B cell (primary cell): ENCODE data around the gene CHCHD6. TPM values are rescaled to one million over a fixed set of nuclear protein-coding genes. Genes with fewer than 3 reads are reported as not detected.

Experiments
- ATAC-seq: fragments of 200-7000 bp; cut with Tn5 transposase; one replicate; pipeline ENCODE4 v1.10.0; 2021; ENCODE audit warnings: low read depth, mild to moderate bottlenecking, moderate number of reproducible peaks, moderate library complexity
- CTCF ChIA-PET: fragments of 350-600 bp; sonication (Branson Sonifier 250); formaldehyde crosslinking; loops from one replicate; lab custom pipeline; 2021; ENCODE audit warnings: antibody characterized with exemption, inconsistent platforms; lab: Charles Lee
- POLR2A ChIA-PET: fragments of 350-600 bp; sonication (Branson Sonifier 250); formaldehyde crosslinking; loops from one replicate; lab custom pipeline; 2021; ENCODE audit warnings: antibody characterized with exemption; lab: Charles Lee
- DNase-seq: peaks from one replicate; pipeline ENCODE4 v3.0.0; 2013
- H2AFZ ChIP-seq: 2 replicates; pipeline ENCODE4 v1.6.1; 2012; ENCODE audit warnings: mild to moderate bottlenecking, low read depth, low read length; ENCODE audit not compliant: insufficient read depth, poor library complexity, severe bottlenecking
- H3K27ac ChIP-seq, 2 donors: 1 replicate in 1 of 2; 2 replicates in 1 of 2; pipeline ENCODE4 v1.5.1; 2012 to 2013; ENCODE audit warnings: low read length in 2 of 2, mild to moderate bottlenecking in 2 of 2, moderate library complexity in 1 of 2
- H3K27me3 ChIP-seq, 4 experiments: fragments of 200-600 bp in 1 of 4; sonication (generic) in 1 of 4; replicated peaks in 1 of 4; 1 replicate in 2 of 4; 2 replicates in 2 of 4; pipeline versions ENCODE4 v1.6.1 to v1.7.0; 2013 to 2016; ENCODE audit warnings: low read length in 3 of 4, mild to moderate bottlenecking in 2 of 4, mixed read lengths in 1 of 4, moderate library complexity in 1 of 4; ENCODE audit not compliant: insufficient read depth in 4 of 4, control insufficient read depth in 3 of 4; ENCODE audit errors: control extremely low read depth in 1 of 4
- H3K36me3 ChIP-seq, 2 experiments: replicated peaks in 1 of 2; 1 replicate in 1 of 2; 2 replicates in 1 of 2; pipeline versions ENCODE4 v1.6.1 to v1.7.1; 2013; ENCODE audit warnings: low read length in 1 of 2; ENCODE audit not compliant: insufficient read depth in 2 of 2, control insufficient read depth in 1 of 2; ENCODE audit errors: control extremely low read depth in 1 of 2, extremely low read depth in 1 of 2
- H3K4me1 ChIP-seq, 2 donors: fragments of 200-600 bp in 1 of 2; sonication (generic) in 1 of 2; 1 replicate in 1 of 2; 2 replicates in 1 of 2; pipeline versions ENCODE4 v1.5.1 to v1.6.1; 2013 to 2017; ENCODE audit warnings: low read length in 2 of 2; ENCODE audit not compliant: control insufficient read depth in 2 of 2, insufficient read depth in 2 of 2
- H3K4me2 ChIP-seq: replicated peaks from 2 replicates; pipeline ENCODE3; 2012; ENCODE audit warnings: mild to moderate bottlenecking, low read depth, low read length; ENCODE audit not compliant: poor library complexity, severe bottlenecking
- H3K4me3 ChIP-seq, 5 experiments: fragments of 200-600 bp in 1 of 5; sonication (generic) in 1 of 5; 1 replicate in 3 of 5; 2 replicates in 2 of 5; pipeline versions ENCODE4 v1.5.1 to v1.7.0; 2011 to 2016; ENCODE audit warnings: low read length in 4 of 5, mild to moderate bottlenecking in 4 of 5, low read depth in 2 of 5, control low read depth in 1 of 5, moderate library complexity in 1 of 5; ENCODE audit not compliant: insufficient read depth in 1 of 5; ENCODE audit errors: control extremely low read depth in 1 of 5, extremely low read depth in 1 of 5
- H3K79me2 ChIP-seq: fragments of 200-600 bp; sonication (generic); one replicate; pipeline ENCODE4 v1.6.0; 2016; ENCODE audit warnings: low read length; ENCODE audit not compliant: control insufficient read depth, insufficient read depth
- H3K9ac ChIP-seq: fragments of 200-600 bp; sonication (generic); 2 replicates; pipeline ENCODE4 v1.6.1; 2017; ENCODE audit warnings: mild to moderate bottlenecking, low read length, moderate library complexity
- H3K9me3 ChIP-seq, 3 donors: one replicate each; pipeline versions ENCODE4 v1.6.1 to v1.7.1; 2013; ENCODE audit warnings: low read length in 2 of 3; ENCODE audit not compliant: control insufficient read depth in 2 of 3, insufficient read depth in 1 of 3; ENCODE audit errors: control extremely low read depth in 1 of 3
- H4K20me1 ChIP-seq: 2 replicates; pipeline ENCODE4 v1.6.0; 2012; ENCODE audit warnings: mild to moderate bottlenecking, low read length; ENCODE audit not compliant: insufficient read depth, control insufficient read depth, poor library complexity, severe bottlenecking
- H3K27ac Mint-ChIP-seq: one replicate; pipeline ENCODE4 v1.8.0; 2021; ENCODE audit warnings: mixed read lengths
- H3K27me3 Mint-ChIP-seq: one replicate; pipeline ENCODE4 v1.8.0; 2021; ENCODE audit warnings: mixed read lengths
- H3K4me1 Mint-ChIP-seq: one replicate; pipeline ENCODE4 v1.8.0; 2021; ENCODE audit warnings: mixed read lengths
- H3K4me3 Mint-ChIP-seq: one replicate; pipeline ENCODE4 v1.8.0; 2021; ENCODE audit warnings: mixed read lengths
- H3K9me3 Mint-ChIP-seq: one replicate; pipeline ENCODE4 v1.8.0; 2022; ENCODE audit warnings: mixed read lengths; ENCODE audit not compliant: insufficient read depth
- CTCF ChIP-seq: fragments of 200-600 bp; IDR thresholded peaks from one replicate; pipeline ENCODE4 v1.8.0; 2022; ENCODE audit warnings: antibody characterized with exemption, mild to moderate bottlenecking
- EZH2 ChIP-seq: IDR thresholded peaks from 2 replicates; pipeline ENCODE4 v1.6.1; 2012; ENCODE audit warnings: borderline replicate concordance, low read depth, mild to moderate bottlenecking, moderate library complexity, low read length; ENCODE audit not compliant: insufficient read depth, poor library complexity, severe bottlenecking
- WGBS: methylation state at CpG from one replicate; pipeline ENCODE4 v1.1.5; 2013; ENCODE audit warnings: missing lambda C conversion rate; ENCODE audit not compliant: insufficient coverage; 5-methylcytosine and 5-hydroxymethylcytosine counted together
- intact Hi-C: fragments of 100-400 bp; cut with micrococcal nuclease; formaldehyde crosslinking; loops from one replicate; pipeline ENCODE4 v1.10.0; 2022
- polyA plus RNA-seq: library from polyadenylated mRNA; depleted of rRNA; stranded (reverse); fragments of >200 nt; gene quantifications from 2 replicates; pipeline ENCODE4 v1.2.3, GENCODE V29; 2012
- total RNA-seq, 2 donors: library from RNA; stranded (reverse); fragments of 120-200 nt in 1 of 2; gene quantifications; 1 replicate in 1 of 2; 2 replicates in 1 of 2; pipeline versions ENCODE4 v1.2.3 to v1.2.4, GENCODE V29; 2013 to 2022

CHCHD6 gene
- total and polyA plus RNA-seq, 2 donors (not counting 1 experiment from before 2014, with no cell fraction given): 8.0 to 13.5 TPM

- TF ChIP-seq CTCF (no peak), EZH2 (no peak)
- WGBS: 100% methylated on average over 4 of the region's 4 CpGs
- POLR2A ChIA-PET: no interaction called here
These were observed 151.3 kb downstream of the CHCHD6 start for GRCh38 chr3:126855374-126855773.

GRCh38 chr3:126857928-126858327, 153.9 kb downstream of the CHCHD6 start:
- intact Hi-C loops: no loop called here

More at GRCh38 chr3:126855374-126855773, 151.3 kb downstream of the CHCHD6 start:
- DNase-seq: no peak
- CTCF ChIA-PET: no interaction called here
- no peak overlapping the region for H3K4me3 Mint-ChIP-seq
- ATAC-seq: no peak
- Histone ChIP-seq H2AFZ (no peak overlapping the region), H3K9me3 (no peaks in the 10 kb centered on the region), H3K4me1 (no peaks in the 10 kb centered on the region), H3K4me2 (no peak overlapping the region), H3K4me3 (no peak overlapping the region), H3K9ac (no peak overlapping the region), H3K79me2 (no peaks in the 10 kb centered on the region), H4K20me1 (no peaks in the 10 kb centered on the region), H3K27me3 (no peaks in the 10 kb centered on the region), H3K36me3 (no peaks in the 10 kb centered on the region), H3K27ac (no peak overlapping the region)
- no peaks in the 10 kb centered on the region for H3K9me3 Mint-ChIP-seq
- H3K4me1 Mint-ChIP-seq: no peaks in the 10 kb centered on the region
- H3K27ac Mint-ChIP-seq: no peak overlapping the region
- intact Hi-C loops: no loop called here
- H3K27me3 Mint-ChIP-seq: no peaks in the 10 kb centered on the region

More at GRCh38 chr3:126857928-126858327, 153.9 kb downstream of the CHCHD6 start:
- Mint-ChIP-seq H3K4me1 (no peaks in the 10 kb centered on the region), H3K27ac (no peak overlapping the region), H3K9me3 (no peaks in the 10 kb centered on the region), H3K4me3 (no peak overlapping the region), H3K27me3 (no peaks in the 10 kb centered on the region)
- Histone ChIP-seq H4K20me1 (no peaks in the 10 kb centered on the region), H3K79me2 (no peaks in the 10 kb centered on the region), H3K36me3 (no peaks in the 10 kb centered on the region), H3K4me1 (no peaks in the 10 kb centered on the region), H3K27ac (no peak overlapping the region), H2AFZ (no peak overlapping the region), H3K9ac (no peak overlapping the region), H3K27me3 (no peaks in the 10 kb centered on the region), H3K4me3 (no peak overlapping the region), H3K9me3 (no peaks in the 10 kb centered on the region), H3K4me2 (no peak overlapping the region)
- ChIA-PET POLR2A (no interaction called here), CTCF (no interaction called here)
- WGBS: 97% methylated on average over 4 of the region's 6 CpGs
- ATAC-seq (no peak), DNase-seq (no peak)
- TF ChIP-seq CTCF (no peak), EZH2 (no peak)
